ENCODE measurements around the gene NUDT7.

NUDT7 gene

DNA sequence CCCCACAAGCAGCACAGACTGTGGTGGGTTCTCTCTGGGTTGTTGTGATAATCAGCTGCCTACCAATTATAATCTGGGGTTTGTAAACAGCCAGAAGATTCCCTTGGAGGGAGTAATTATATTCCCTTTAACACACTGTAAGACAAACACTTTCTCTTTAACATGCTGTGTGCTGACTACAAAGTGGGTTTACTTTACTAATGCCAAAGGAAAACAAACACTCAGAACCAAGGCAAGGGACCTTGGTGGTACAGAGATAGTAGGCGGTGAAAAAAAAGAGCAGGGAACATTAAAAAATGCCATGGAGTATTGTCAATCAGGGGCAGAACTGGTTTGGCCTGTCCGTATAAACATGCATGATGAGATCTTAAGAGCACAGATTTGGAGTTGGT lies 63.1 kb downstream of the NUDT7 start:
- Histone ChIP-seq H3K36me3 (ENCODE audit: control insufficient read depth, insufficient read depth, low read length) (no peaks in the 10 kb centered on the region), H3K4me1 (ENCODE audit: control insufficient read depth, insufficient read depth, low read length) (no peaks in the 10 kb centered on the region), H3K27me3 (ENCODE audit: control insufficient read depth, insufficient read depth, low read length) (peaks cover 36% of the 10 kb centered on the region), H3K4me3 (ENCODE audit: low read length) (no peak overlapping the region), H3K9me3 (ENCODE audit: control insufficient read depth, low read length) (no peaks in the 10 kb centered on the region), H3K9ac (ENCODE audit: low read length) (no peak overlapping the region)

DNA sequence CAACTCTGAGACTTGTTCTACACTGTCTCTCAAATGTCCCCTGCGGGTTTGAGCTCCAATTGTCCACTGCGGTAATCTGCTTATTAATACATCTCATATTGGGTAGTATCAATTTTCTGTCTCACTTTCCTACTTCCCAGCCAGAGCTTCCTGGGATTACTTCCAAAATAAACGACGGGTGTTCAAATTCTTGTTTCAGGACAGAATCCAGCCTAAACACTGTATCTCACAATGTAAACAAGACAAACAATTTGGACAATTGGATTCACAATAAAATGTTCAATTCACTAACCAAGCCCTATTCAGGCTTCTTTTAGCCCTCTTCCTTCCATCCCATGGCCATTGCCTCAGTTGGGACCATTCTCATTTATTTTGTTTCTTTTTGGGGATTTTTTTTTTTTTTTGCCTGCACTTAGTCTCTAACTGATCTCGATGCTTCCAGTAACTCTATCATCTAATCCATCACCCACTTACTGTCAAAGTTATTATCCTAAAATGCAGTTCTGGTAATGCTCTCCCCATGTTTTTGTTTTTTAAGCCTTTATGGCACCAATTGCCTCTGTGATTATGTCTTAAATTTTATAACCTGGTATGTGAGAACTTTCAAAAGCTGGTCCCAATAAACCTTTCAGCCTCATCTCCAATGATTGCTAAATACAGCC lies 64.0 kb downstream of the NUDT7 start:
- Histone ChIP-seq H3K4me1 (ENCODE audit: control insufficient read depth, insufficient read depth, low read length) (no peaks in the 10 kb centered on the region), H3K27me3 (ENCODE audit: control insufficient read depth, insufficient read depth, low read length) (peaks cover 36% of the 10 kb centered on the region), H3K36me3 (ENCODE audit: control insufficient read depth, insufficient read depth, low read length) (no peaks in the 10 kb centered on the region), H3K9me3 (ENCODE audit: control insufficient read depth, low read length) (no peaks in the 10 kb centered on the region), H3K9ac (ENCODE audit: low read length) (no peak overlapping the region), H3K4me3 (ENCODE audit: low read length) (no peak overlapping the region)

DNA sequence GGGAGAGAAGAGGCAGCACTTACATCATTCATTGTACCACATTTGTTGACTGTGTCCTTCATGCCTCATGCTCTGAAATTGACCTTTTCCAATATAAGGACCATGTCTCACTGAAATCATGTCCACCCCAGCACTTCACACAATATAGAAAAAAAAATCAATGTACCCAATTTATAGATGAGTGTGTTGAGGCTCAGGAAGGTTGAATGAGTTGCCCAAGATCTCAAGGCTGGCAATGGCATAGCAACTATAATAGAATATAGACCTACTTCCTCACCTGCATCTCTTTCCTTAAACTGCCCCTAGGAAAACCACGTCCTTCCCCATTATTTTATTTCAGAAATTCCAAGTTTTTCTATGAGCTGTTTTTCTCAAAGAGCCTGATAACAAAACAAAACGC lies 65.1 kb downstream of the NUDT7 start:
- Histone ChIP-seq H3K9me3 (ENCODE audit: control insufficient read depth, low read length) (no peaks in the 10 kb centered on the region), H3K27me3 (ENCODE audit: control insufficient read depth, insufficient read depth, low read length) (peaks cover 36% of the 10 kb centered on the region), H3K4me1 (ENCODE audit: control insufficient read depth, insufficient read depth, low read length) (no peaks in the 10 kb centered on the region), H3K4me3 (ENCODE audit: low read length) (no peak overlapping the region), H3K9ac (ENCODE audit: low read length) (no peak overlapping the region), H3K36me3 (ENCODE audit: control insufficient read depth, insufficient read depth, low read length) (no peaks in the 10 kb centered on the region)

DNA sequence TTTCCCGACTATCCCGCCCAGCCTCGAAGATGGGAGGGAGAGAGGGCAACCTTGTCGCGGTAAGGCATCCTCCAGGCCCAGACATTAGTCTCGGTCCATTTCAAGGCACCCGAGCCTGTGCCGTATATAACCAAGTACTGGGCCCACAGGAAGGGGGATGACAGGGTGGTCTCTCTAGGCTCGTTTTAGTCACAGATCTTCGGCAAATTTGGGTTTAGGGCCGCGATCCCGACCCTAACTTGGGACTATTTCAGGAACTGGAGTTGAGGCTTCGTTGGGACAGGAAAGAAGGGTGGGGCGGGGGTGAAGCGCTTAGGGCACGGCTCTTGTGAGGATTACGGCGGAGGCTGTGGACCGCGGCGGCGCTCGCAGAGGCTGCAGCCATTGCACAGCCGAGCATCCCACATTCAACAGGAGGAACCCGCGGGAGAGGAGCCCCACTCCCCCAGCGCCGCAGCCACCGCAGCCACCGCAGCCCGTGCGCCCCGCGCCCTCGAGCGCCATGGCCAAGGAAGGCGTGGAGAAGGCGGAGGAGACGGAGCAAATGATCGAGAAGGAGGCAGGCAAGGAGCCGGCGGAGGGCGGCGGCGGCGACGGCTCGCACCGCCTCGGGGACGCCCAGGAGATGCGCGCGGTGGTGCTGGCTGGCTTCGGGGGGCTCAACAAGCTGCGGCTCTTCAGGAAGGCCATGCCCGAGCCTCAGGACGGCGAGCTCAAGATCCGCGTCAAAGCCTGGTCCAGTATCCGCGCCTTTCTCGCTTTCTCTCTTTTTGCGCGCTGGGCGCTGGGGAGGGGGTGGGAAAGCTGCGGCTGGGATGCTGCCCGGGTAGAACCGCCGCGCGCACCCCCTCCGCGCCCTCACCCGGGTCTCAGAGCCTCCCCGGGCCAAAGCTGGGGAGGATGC lies 66.1 kb downstream of the NUDT7 start, which contains the start of gene VAT1L:
VAT1L (plus strand) TSS at position 384 of the 904 bp plus-strand sequence; CDS start at position 503, 119 bp downstream.
- Histone ChIP-seq H3K36me3 (ENCODE audit: control insufficient read depth, insufficient read depth, low read length) (no peaks in the 10 kb centered on the region), H3K27me3 (ENCODE audit: control insufficient read depth, insufficient read depth, low read length) (peaks cover 36% of the 10 kb centered on the region), H3K4me3 (ENCODE audit: low read length) (no peak within 1 kb of the TSS), H3K9ac (ENCODE audit: low read length) (no peak within 1 kb of the TSS), H3K9me3 (ENCODE audit: control insufficient read depth, low read length) (no peaks in the 10 kb centered on the region), H3K4me1 (ENCODE audit: control insufficient read depth, insufficient read depth, low read length) (no peaks in the 10 kb centered on the region)

DNA sequence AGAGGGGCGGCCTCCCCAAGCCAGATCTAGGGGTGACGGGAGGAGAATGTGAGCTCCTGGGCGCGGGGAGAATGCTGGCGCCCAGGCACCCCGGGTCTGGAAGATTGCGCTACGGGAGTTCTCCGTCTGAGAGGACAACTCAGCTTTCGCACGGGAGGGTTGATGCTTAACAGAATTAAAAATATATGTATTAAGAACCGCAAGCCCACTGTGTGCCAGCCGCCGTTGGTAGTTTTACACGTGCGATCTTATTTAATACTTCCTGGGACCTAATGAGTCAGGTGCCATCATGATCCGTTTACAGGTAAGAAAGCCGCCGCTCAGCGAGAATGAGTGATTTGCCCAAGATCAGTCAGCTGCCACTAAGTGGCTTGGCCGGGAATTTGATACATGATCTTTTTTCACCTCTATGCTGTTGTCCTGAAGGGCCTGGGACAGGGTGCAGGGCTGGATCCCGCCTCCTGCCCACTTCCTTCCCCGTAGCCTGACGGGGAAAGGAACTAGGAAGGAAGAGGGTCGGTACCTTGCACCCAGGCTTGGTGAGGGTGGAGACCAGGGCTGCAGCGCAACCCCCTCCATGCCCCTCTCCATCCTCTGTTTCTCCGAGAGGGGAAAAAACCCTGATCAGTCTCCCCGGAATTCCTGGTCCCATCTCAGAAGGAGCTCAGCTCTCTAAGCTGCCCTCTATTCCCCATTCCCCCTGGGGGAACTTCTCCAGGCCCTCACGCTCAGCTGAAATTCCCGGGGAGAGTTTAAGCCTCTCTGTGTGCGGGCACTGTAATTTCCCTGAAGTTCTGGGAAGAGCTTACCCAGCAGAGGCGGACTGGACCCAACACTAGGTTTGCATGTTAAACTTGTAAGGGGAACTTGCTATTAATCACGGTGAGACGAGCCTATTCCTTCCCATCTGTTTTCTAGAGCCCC lies 67.0 kb downstream of the NUDT7 start:
- H3K9ac ChIP-seq (ENCODE audit: low read length) = no peak overlapping the region
- no peaks in the 10 kb centered on the region for H3K4me1 ChIP-seq (ENCODE audit: control insufficient read depth, insufficient read depth, low read length)
- no peaks in the 10 kb centered on the region for H3K36me3 ChIP-seq (ENCODE audit: control insufficient read depth, insufficient read depth, low read length)
- no peak overlapping the region for H3K4me3 ChIP-seq (ENCODE audit: low read length)
- H3K9me3 ChIP-seq (ENCODE audit: control insufficient read depth, low read length) = no peaks in the 10 kb centered on the region
- peaks cover 36% of the 10 kb centered on the region for H3K27me3 ChIP-seq (ENCODE audit: control insufficient read depth, insufficient read depth, low read length)

DNA sequence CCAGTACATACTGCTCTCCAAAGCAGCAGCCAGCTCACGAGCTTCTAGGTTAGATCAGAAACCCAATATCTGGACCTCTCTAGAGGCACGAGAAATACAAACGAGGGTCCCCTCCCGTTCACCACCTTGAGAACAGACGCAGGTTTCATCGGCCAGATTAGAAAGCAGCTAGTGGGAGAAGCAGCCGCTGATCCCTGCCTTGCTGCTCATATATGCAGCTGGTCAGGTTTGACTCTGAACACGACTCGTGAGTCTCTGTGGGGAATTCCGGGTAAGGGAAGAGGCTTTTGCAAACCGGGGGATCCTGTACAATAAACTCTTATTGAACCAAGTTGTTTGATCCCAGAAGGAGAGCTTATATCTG lies 67.7 kb downstream of the NUDT7 start:
- no peak overlapping the region for H3K9ac ChIP-seq (ENCODE audit: low read length)
- H3K36me3 ChIP-seq (ENCODE audit: control insufficient read depth, insufficient read depth, low read length) = no peaks in the 10 kb centered on the region
- peaks cover 36% of the 10 kb centered on the region for H3K27me3 ChIP-seq (ENCODE audit: control insufficient read depth, insufficient read depth, low read length)
- no peak overlapping the region for H3K4me3 ChIP-seq (ENCODE audit: low read length)
- no peaks in the 10 kb centered on the region for H3K9me3 ChIP-seq (ENCODE audit: control insufficient read depth, low read length)
- H3K4me1 ChIP-seq (ENCODE audit: control insufficient read depth, insufficient read depth, low read length) = no peaks in the 10 kb centered on the region

DNA sequence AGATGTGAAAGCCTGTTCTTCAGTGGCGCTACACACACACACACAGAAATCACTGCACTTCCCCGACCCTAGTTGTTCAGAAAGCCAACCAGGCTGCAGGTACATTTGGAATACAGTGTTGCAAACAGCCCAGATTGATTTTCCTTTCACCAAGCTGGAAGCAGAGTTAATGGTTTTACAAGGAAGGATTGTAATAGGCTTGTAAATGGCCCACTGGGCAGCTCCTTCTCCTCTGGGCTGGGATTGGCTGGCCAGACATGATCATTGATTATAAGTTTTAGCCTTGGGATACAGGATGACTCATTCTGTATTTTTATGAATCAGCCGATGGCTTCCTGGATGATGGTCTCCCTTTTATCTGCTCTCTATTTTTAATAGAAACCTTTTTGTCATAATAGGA lies 68.6 kb downstream of the NUDT7 start:
- no peaks in the 10 kb centered on the region for H3K36me3 ChIP-seq (ENCODE audit: control insufficient read depth, insufficient read depth, low read length)
- peaks cover 36% of the 10 kb centered on the region for H3K27me3 ChIP-seq (ENCODE audit: control insufficient read depth, insufficient read depth, low read length)

More for the DNA sequence above, 68.6 kb downstream of the NUDT7 start:
- no peaks in the 10 kb centered on the region for H3K9me3 ChIP-seq (ENCODE audit: control insufficient read depth, low read length)
- no peak overlapping the region for H3K4me3 ChIP-seq (ENCODE audit: low read length)
- no peak overlapping the region for H3K9ac ChIP-seq (ENCODE audit: low read length)
- H3K4me1 ChIP-seq (ENCODE audit: control insufficient read depth, insufficient read depth, low read length) = no peaks in the 10 kb centered on the region

Data from mucosa of stomach (tissue), 1 donor.